ENCODE measurements around the gene CDH26.

DNA sequence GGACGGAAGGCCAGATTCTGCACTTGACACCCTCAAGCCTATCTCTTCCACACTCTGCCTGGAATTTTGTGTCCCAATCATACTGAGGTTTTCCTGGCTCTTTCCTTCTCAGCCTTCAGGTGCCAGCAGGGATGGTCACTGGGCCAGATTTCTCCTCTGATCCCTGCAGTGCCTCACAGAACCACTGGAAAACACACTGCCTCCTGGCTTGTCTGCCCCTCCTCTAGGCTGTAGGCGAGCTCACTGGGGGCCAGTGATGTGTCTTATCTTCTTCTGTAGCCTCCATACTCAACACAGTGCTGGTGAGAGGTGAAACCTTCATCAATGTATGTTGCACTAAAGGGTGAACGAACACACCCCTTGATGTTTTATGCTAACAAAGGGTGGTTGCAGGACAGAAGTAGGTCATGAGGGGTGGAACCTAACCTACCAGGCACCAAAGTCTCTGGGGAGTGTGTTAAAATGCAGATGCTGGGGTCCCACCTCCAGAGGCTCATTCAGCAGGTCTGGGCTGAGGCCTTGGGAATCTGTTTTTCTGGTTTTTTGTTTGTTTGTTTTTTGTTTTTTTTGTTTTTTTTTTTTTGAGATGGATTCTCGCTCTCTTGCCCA is 80.3 kb downstream of the CDH26 start:
- TF ChIP-seq GATA2 (IDR thresholded peaks at IDR 0.05; ENCODE audit: low read depth, low read length): no peak
- TF ChIP-seq GATA3 (IDR thresholded peaks at IDR 0.05; ENCODE audit: low read depth, low read length): no peak

All from SH-SY5Y (cell line).